SK-N-DZ (cell line): ENCODE data around the gene WWOX.

Source experiments
- DNase-seq: peaks from one replicate; pipeline ENCODE4 v3.0.0-alpha.2; 2015; ENCODE audit warnings: low spot score

WWOX gene

DNA sequence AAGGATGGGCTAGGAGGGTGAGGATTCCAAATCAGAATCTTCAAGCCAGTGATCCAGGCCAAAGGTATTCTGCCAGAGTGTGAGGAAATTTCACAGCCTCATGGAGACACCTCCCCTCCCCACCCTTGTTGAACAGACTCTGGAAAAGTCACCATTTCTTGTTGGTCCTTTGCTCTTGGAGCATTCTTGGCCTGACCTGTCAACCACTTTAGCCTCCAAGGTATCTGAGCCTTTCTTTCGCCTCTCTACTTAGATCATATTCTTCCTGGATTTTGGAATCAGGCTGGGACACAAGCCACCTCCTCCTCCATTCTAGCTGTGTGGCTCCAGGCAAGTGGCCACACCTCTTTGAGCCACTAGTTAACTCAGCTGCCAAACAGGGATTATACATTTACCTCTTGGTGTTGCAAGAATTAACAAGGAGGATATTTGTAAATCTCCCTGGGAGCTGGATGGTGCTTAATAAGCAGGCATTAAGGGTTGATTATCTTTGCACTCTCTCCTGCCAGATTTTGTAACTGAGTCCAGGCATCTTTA lies 193.5 kb downstream of the WWOX start:
- DNase-seq: no peak

- DNase-seq: no peak
Measured at GRCh38 chr16:78294538-78295225, 195.2 kb downstream of the WWOX start.

DNA sequence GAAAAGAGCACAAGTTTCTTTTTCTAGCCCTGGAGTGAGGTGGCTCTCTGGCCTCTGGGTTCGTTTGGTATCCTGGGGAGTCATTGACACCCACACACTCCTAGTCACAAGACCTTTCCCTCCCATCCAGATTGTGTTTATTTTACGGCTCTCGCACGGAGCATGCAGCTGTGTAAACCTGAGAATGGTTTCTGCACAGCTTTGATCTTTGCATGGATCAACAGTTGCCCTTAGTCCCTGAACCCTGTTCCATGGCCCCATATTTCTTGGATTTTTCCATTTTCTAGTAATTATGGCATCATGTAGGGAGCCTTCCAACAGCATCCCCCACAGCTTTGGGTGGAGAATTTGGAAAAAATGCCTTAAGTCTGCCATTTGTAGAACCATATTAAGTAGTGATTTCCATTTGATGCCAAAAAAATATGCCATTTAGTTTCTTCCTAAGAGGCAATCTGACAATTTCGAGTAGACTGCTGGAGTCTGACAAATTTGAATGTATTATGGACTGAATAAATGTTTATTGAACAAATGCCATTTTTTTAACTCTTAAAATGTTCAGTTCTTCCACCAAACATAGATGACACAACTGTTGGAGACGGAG lies 197.7 kb downstream of the WWOX start:
- DNase-seq: no peak

DNA sequence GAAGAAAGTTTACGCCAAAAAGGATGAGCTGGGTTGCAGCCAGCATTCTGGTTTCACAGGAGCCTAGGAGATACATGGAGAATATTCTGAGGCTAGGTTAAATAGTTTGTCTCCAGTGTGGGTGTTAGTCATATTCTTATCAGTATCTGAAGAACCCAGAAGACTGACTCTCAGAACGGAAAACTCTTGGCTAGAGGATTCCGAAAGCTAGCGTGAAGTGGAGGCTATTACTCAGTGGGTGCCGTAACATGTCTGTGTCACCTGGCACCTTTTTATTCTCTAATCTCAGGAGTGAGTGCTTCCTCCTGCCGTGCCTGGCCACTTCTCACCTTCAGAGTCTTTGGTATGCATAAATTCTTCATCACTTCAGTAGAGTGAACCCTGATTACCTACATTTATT lies 199.5 kb downstream of the WWOX start:
- no peak for DNase-seq

- no peak for DNase-seq
Measured at GRCh38 chr16:78300469-78300868, 201.0 kb downstream of the WWOX start.

DNA sequence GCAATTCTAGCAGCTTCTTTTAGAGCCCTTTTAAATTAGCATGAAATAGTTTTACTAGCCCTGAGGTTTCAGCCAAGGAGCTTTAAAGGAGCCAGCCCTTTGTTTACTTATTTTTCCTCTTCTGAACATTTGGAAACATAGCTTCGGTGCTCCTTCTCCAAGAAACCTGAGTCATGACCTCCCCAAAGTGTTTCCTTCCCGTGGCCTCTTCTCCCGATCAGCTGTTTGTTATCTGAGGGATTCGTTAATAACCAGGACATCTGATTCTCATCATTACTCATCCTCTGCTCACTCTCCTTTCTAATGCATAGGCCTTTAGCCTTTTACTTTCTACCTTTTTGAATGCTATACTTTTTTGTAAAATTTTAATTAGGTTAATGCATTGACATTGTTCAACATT lies 204.5 kb downstream of the WWOX start:
- DNase-seq: no peak

- no peak for DNase-seq
Measured at GRCh38 chr16:78306361-78306760, 206.9 kb downstream of the WWOX start.

GRCh38 chr16:78307824-78308528 lies 208.5 kb downstream of the WWOX start:
- no peak for DNase-seq

GRCh38 chr16:78309763-78310162 lies 210.3 kb downstream of the WWOX start:
- no peak for DNase-seq

DNA sequence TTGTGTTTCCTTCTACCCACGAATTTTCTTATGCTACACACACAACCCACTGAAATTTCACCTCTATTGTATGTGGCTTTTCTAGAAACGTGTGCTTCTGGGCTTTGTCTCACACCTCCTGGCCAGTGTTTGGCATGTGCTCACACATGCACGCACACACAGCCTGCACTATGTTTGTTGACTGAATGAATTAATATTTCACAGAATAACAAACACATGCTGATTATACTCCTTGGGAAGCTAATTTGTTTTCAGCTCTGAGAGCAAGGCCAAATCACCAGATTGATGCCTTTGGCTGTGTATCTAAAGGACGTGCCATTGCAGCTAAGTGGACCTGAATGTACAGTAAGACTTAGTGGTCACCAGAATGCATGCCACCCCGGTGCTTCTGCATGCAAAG lies 210.7 kb downstream of the WWOX start:
- DNase-seq: no peak

GRCh38 chr16:78310990-78311561 lies 211.6 kb downstream of the WWOX start:
- no peak for DNase-seq

GRCh38 chr16:78311831-78312230 lies 212.4 kb downstream of the WWOX start:
- peak; percentile 43 for DNase-seq

- DNase-seq: no peak
Measured at GRCh38 chr16:78317564-78318240, 218.2 kb downstream of the WWOX start.

GRCh38 chr16:78321620-78322360 lies 222.3 kb downstream of the WWOX start:
- peak; percentile 27 for DNase-seq

GRCh38 chr16:78323315-78323714 lies 223.9 kb downstream of the WWOX start:
- DNase-seq: no peak

DNA sequence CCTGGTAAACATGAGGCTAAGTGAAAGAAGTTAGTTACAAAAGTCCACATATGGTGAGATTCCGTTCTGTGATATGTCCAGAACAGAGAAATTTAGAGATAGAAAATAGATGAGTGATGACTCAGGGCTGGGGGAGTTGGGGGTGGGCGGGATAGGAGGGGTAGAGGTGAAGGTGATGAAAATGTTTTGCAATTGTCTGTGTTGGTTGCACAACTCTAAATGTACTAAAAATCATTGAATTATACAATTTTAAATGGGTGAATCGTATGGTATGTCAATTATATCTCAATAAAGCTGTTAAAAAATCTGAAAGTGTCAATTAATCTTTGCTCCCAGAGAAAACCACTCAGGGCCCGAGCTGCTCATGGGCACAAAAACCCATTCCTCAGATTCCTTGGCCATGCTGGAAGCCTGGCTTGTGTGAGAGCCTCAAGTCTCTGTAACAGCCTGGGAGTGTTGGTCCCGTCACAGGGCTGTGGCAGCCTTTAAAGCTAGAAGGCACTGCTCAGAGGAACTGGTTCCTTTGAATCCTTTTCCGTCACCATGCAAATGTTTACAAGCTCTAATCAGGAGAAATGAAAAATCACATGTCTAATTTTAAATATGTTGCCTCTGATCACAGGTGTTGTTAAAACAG lies 225.3 kb downstream of the WWOX start:
- DNase-seq: no peak

GRCh38 chr16:78325468-78326352 lies 226.3 kb downstream of the WWOX start:
- peak; percentile 26 for DNase-seq

DNA sequence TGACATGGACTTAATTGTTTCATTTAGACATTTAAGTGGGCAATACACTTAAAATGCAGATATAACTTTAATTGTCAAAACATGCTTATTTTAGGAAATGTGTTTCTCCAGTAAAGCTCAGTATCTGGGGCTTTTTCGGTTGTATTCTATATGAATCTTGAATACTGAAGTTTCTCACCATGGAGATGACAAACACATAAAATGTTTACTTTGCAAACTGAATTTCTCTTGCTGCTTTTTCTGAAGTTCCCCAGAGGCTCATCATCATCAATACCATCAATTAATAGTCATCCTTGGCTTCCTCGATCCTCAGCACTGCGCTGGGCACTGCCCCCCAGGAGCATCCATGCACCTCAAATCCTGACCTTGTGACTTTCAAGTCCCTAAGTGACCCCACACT lies 227.3 kb downstream of the WWOX start:
- DNase-seq: no peak

- DNase-seq: no peak
Measured at GRCh38 chr16:78331731-78332130, 232.3 kb downstream of the WWOX start.

- DNase-seq: no peak
Measured at GRCh38 chr16:78333808-78334207, 234.4 kb downstream of the WWOX start.
